Neural cell (in vitro differentiated cells): ENCODE results near the gene HM13.

Experiments used
- EZH2 ChIP-seq: fragments of 200-600, 300-800 bp; shearing (Covaris generic), sonication (generic); IDR thresholded peaks from 2 replicates; pipeline ENCODE4 v1.6.1; 2014; ENCODE audit warnings: antibody characterized with exemption, low read length, borderline replicate concordance, mild to moderate bottlenecking; ENCODE audit not compliant: insufficient read depth, poor library complexity, severe bottlenecking
- RAD21 ChIP-seq: fragments of 450-650 bp; conservative IDR thresholded peaks from 2 replicates; pipeline ENCODE4 v1.6.1; 2014; ENCODE audit warnings: antibody characterized with exemption, mild to moderate bottlenecking, moderate library complexity
- TF ChIP-seq, protein P1 (sequence below): fragments of 450-650 bp; IDR thresholded peaks from 2 replicates; pipeline ENCODE4 v1.5.1; 2014; ENCODE audit warnings: antibody characterized with exemption, mild to moderate bottlenecking, moderate library complexity; ENCODE audit not compliant: poor library complexity, severe bottlenecking
- TF ChIP-seq, protein P2 (sequence below): IDR thresholded peaks from 2 replicates; pipeline ENCODE4 v1.6.1; 2012; ENCODE audit warnings: borderline replicate concordance

DNA sequence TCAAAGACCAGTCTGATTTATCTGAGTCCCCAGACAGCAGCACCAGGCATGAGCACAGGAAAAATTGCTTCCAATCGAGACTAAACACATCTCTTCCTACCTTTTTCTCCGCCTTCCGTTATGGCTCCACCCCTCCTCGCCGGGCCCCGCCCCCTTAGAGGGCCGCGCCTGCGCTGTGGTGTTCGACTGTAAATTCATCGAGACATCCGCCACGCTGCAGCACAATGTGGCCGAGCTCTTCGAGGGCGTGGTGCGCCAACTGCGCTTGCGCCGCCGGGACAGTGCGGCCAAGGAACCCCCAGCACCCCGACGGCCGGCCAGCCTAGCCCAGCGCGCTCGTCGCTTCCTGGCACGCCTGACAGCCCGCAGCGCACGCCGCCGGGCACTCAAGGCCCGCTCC lies 30.2 kb upstream of the HM13 start:
- TF ChIP-seq, protein P1, sequence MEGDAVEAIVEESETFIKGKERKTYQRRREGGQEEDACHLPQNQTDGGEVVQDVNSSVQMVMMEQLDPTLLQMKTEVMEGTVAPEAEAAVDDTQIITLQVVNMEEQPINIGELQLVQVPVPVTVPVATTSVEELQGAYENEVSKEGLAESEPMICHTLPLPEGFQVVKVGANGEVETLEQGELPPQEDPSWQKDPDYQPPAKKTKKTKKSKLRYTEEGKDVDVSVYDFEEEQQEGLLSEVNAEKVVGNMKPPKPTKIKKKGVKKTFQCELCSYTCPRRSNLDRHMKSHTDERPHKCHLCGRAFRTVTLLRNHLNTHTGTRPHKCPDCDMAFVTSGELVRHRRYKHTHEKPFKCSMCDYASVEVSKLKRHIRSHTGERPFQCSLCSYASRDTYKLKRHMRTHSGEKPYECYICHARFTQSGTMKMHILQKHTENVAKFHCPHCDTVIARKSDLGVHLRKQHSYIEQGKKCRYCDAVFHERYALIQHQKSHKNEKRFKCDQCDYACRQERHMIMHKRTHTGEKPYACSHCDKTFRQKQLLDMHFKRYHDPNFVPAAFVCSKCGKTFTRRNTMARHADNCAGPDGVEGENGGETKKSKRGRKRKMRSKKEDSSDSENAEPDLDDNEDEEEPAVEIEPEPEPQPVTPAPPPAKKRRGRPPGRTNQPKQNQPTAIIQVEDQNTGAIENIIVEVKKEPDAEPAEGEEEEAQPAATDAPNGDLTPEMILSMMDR: no peak
- TF ChIP-seq RAD21 (no peak), EZH2 (no peak)
- TF ChIP-seq, protein P2, sequence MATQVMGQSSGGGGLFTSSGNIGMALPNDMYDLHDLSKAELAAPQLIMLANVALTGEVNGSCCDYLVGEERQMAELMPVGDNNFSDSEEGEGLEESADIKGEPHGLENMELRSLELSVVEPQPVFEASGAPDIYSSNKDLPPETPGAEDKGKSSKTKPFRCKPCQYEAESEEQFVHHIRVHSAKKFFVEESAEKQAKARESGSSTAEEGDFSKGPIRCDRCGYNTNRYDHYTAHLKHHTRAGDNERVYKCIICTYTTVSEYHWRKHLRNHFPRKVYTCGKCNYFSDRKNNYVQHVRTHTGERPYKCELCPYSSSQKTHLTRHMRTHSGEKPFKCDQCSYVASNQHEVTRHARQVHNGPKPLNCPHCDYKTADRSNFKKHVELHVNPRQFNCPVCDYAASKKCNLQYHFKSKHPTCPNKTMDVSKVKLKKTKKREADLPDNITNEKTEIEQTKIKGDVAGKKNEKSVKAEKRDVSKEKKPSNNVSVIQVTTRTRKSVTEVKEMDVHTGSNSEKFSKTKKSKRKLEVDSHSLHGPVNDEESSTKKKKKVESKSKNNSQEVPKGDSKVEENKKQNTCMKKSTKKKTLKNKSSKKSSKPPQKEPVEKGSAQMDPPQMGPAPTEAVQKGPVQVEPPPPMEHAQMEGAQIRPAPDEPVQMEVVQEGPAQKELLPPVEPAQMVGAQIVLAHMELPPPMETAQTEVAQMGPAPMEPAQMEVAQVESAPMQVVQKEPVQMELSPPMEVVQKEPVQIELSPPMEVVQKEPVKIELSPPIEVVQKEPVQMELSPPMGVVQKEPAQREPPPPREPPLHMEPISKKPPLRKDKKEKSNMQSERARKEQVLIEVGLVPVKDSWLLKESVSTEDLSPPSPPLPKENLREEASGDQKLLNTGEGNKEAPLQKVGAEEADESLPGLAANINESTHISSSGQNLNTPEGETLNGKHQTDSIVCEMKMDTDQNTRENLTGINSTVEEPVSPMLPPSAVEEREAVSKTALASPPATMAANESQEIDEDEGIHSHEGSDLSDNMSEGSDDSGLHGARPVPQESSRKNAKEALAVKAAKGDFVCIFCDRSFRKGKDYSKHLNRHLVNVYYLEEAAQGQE: no peak
